Retina (tissue), 1 donor: ENCODE measurements around the gene MYH3.

Experiments
- DNase-seq: peaks from one replicate; pipeline ENCODE4 v3.0.0-alpha.2; 2016

Gene MYH3

DNA sequence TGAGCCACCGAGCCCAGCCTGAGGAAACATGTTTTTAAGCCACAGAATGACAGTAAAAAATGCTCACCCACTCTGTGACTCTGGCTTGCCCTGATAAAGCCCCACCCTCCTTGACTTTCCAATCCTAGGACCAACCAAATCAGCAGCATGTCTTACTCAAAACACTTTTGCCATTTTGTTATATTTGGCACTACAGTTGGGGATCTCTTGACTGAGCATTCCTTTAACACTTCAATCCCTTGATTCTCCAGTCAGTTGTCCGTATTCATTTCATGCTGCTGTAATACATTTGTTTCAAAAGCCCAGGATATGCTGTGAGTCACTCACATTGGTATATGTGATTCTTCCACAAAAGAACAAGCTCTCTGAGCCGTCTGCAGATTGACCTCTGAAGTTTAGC is 8.2 kb downstream of the MYH3 start:
- no peak for DNase-seq

DNA sequence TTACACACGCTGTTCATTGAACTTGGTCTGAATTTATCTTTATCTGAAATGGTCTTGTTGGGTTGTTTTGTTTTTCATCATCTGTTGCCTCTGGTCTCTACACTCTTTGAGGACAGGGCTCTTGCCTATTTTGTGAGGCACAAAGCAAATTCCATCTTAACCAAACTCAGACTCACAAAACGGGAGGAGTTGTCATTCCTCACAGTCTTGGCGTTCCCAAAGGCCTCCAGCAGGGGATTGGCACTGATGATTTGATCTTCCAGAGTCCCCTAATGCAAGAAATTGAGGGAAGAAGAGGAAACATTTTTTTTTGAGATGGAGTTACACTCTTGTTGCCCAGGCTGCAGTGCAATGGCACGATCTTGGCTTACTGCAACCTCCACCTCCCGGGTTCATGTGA is 8.7 kb downstream of the MYH3 start:
- no peak for DNase-seq

DNA sequence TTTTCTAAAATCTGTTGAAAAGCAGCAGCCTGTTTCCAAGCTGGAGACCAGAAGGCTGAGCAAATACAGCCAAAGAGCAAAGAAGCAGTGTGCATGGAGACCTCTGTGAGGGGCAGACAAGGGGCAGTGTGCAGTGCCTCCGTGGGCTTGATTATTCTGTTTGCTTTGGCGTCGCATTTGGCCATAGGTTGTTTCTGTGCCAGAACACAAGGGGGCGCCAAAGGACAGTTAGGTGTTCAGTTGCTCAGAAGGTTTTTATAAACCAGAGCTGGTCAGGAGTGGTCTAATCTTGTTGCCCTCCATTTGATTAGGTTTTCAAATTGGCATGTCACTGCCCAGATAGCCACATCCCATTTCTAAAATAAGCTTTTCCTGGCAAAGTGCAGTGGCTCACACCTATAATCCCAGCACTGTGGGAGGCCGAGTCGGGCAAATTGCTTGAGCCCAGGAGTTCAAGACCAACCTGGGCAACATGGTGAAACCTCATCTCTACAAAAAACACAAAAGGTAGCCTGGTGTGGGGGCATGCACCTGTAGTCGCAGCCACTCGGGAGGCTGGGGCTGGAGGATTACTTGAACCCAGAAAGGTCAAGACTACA is 10.6 kb downstream of the MYH3 start:
- peak; percentile 77 for DNase-seq

DNA sequence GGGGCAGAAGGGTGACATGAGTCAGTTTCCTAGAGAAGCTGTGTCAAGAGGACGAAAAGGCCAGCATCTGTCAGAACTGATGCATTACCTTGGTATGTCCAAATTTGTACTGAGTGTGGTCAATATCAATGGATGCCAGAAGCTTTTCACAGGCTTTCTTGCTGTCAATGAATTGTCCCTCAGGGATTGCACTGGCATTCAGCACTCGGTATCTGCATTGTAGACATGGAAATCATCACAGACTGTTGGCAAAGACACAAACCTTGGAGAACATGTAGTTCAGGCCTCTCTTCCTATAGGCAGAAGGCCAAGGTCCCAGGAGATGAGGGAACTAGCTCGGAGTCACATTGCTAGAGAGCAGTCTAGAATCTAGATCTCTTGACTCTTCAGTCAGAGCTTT is 16.6 kb downstream of the MYH3 start:
- no peak for DNase-seq

DNA sequence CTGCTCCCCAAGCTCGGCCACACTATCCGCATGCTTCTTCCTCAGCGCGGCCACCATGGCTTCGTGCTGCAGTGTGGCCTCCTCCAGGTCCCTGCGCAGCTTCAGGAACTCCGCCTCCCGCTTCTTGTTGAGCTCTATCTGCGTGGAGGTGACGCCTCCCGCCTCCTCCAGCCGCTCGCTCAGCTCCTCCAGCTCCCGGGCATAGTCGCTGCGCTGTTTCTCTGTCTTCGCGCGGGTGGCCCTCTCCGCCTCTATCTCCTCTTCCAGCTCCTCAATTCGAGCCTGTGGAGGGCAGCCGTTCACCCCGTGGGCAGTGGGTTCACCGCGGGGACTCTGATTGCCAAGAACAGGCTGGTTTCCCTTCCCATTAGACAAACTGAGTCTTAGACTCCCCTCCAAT is 19.0 kb downstream of the MYH3 start:
- no peak for DNase-seq

DNA sequence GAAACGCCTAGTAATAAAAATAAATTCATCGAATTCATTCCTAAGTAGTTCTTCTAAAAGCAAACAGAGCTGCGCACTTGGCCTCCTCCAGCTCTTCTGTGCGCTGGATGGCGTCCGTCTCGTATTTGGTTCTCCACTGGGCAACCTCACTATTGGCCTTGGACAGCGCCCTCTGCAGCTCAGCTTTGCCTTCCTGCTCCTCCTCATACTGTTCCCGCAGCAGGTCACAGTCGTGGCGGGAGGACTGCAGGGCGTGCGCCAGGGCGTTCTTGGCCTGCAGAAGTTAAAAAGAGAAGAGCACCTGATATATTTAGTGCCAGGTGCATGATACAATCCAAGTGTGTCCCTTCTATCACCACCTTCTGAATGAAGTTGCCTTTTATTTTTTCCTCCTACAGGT is 21.8 kb downstream of the MYH3 start:
- DNase-seq, result no peak

DNA sequence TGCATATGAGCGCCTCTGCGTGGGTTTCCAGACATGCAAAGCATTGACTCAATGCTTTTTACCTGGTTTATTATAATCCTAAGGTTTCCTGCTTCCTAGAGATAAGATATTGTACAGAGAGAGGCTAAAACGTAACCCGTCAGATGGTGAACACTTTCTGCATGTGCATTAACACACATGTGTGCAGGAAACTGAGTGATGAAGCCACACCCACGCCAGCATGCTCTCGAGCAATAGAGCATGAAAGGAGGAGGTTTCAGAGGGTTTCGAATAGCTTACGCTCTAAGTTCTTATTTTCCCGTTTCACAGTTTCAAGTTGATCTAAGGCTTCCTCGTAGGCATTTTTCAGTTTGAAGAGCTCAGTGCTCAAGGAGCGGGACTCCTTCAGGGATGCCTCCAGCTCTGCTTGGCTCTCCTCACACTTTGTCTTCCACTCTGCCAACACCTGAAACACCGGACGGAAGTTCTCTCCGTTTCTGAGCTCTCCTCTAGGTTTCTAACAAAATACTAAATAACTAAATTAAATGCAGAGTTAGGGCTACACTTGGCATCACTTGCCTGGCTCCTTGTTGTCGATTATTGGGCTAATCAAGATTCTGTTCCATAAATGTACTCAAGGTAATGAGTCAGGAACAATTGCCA is 23.2 kb downstream of the MYH3 start:
- no peak for DNase-seq

DNA sequence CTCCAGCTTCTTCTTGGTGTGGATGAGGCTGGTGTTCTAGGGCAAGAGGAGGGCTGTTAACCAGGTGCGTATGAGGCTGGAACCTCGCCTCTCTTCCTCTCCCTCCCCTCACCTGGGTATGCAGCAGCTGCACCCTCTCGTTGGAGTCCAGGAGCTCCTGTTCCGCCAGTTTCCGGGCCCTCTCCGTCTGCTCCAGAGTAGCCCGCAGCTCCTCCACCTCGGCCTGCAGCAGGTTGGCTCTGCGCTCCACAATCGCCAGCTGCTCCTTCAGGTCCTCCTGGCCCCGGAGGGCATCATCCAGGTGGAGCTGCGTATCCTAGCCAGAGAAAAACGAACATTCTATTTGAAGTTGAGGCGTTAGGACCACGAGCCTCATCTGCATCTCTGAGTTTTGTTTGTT is 25.4 kb downstream of the MYH3 start:
- no peak for DNase-seq

DNA sequence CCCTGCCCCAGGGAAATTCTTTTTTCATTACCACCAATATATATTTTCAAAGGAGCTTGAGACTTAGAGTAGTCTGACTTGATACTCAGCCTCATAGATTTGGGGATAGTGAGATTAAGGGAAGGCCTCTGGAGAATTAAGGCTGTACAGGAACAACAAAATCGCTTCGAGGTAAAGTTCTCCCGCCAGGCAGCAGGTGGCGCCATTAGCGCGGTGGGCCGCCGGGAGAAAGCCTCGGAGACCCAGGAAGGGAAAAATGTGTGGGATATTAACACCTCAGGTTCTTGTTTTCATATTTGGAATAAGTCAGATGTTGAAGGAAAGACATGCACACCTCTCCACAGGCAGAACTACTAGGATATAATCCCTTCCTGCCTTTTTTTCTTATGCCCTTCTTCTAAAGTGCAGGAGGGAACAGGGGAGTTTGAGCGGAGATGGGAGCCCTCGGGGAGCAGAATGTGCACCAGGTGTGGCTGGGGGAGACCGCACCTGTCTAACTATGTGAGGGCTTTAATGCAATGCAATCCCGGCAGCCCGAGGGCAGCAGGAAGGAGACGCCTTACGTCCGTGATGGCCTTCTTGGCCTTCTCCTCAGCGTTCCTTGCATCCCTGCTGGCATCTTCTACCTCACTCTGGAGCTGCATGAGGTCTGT is 25.9 kb downstream of the MYH3 start:
- DNase-seq, result peak; percentile 41

DNA sequence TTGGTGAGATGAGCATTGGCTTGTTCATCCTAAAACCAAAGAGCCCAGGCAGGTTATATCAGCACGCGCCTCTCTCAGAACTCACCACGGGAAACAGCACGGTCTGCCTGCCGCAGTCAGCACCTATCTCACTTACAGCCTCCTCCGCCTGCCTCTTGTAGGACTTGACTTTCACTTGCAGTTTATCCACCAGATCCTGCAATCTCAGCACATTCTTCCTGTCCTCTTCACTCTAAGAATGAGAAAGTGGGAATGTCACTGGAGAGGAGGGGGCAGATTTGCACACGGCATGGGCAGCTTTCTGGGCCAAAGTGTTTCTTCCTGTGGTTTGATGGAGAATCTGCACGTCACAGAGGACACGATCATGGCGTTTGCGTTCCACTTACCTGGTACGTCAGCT is 27.4 kb downstream of the MYH3 start:
- DNase-seq, result no peak

DNA sequence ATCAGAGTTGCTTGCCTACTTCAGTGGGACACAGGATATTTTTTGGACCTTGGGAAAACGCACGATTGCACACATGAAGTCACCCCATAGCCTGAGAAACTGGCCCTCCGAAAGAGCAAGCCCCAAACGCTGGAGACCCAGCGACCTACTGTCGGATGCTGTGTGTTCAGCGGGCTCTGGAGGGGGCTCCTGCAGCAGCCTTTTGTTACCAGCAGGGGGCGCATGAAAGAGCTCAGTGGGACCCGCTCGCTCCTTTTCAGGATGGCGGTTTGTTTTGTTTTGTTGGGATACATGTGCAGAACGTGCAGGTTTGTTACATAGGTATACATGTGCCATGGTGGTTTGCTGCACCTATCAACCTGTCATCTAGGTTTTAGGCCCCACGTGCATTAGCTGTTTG is 28.4 kb downstream of the MYH3 start:
- no peak for DNase-seq

DNA sequence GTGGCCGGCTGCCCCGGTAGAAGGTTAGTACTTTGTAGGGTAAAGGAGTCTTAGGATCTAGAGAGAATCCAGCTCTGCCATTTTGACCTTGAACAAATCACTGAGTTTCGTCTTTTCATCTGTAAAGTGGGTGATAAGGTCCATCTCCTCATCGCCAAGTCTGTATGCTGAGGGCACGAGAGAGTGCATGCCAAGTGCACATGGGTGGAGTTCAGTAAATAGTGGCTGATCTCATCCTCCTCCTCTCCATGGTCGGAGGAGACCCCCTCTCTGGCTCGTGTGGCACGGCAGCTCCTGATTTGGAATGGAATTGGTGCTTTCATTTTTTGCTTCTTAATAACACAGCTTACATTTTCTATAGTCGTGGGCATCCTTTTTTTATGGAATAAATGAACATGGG is 30.7 kb downstream of the MYH3 start:
- DNase-seq, result no peak

DNA sequence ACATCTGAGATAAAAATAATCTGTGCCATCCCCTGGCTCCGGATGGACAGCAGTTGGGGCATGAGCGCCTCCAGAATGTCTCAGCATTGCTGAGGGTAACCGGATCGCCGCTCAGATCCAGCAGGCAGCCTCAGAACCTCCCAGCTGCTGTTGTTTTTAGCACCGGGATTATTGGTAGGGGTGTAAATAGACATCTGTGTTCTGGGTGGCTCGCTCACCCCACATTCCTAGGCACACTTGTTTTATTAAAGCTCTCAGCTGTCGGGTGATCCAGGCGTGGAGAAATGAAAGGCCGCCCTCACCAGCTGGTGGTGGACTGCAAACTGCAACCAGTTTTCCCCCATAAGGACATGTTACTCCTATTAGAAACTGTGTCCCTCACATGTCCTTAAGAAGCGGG is 32.1 kb downstream of the MYH3 start:
- DNase-seq, result no peak

DNA sequence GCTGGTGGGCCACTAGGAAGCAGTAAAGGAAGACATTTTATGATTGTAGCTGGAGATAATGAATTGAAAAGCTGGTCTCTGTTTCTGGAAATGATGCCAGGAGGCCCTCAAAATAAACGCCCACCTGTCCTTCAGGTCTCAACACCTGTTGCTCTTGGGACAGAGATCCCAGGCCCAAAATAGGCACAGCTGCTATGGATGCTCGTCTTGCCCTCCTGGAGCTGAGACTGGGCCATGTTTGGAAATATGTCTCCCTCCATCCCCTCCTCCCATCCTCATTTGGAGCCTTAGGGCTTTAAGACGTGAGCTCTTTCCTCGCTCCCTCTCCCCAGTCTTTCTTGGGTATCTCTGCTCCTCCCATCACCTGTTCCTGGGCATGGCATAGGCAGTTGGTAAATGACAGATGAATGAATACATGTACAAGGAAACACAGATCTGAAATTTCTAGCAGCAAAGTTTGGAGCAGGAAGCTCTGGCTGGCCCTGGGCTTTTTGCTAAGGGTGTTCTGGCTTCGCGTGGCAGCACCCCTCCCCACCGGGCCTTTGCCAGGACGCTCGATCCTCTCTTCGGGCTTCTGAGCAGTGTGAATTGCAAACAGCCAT is 33.3 kb downstream of the MYH3 start:
- no peak for DNase-seq

DNA sequence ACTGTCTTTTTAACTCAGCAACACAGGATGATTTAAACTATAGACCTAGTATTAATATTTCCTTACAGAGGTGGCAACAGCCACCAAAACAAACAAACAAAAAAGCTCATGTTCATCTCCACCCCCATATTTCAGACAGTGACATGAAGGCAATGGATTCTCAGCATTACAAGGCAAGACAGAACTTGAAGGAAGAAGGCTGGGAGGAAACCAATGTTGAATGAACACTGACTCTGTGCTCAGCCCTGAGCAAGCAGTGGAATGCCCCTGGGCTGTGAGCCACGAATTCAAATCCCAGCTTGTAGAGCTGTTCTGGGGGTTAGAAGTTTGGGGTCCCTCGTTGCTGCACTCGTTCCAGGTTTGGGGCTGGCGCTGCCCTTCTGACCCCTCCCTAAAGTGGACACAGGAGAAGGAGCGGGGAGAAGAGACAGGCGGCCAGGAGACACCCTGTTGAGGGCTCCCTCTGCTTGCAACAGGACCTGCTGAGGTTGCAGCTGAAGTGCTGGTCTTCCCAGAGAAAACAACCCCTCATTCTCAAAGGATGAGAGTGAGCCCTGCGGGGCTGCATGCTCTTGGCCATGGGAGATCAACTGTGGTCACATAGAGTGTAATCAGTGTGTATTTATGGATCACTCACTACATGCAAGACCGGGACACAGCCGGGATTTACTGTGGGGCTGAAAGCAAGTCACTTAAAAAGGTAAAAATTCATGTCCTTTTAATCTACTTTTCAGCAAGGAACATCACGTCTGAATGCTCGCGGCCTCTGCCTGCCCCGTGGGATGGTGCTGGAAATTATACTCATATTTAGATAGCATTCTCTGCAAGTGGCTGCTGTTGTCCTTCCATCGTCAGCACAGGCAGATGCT is 34.3 kb downstream of the MYH3 start:
- DNase-seq, result no peak

DNA sequence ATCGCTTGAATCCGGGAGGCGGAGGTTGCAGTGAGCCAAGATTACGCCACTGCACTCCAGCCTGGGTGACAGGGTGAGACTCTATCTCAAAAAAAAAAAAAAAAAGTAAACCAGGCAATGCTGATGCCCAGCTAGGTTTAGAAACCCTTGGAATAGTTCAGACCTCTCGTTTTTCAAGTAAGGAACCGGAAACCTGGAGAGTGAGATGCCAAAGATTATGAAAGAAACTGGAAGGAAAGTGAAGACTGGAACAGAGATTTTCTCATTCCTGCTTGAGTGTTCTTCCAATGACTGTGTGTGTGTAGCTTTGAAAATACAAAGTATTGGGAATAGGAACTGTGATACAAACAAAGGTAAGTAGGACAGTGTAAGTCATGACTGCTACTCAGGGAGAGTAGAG is 35.7 kb downstream of the MYH3 start:
- DNase-seq, result no peak

DNA sequence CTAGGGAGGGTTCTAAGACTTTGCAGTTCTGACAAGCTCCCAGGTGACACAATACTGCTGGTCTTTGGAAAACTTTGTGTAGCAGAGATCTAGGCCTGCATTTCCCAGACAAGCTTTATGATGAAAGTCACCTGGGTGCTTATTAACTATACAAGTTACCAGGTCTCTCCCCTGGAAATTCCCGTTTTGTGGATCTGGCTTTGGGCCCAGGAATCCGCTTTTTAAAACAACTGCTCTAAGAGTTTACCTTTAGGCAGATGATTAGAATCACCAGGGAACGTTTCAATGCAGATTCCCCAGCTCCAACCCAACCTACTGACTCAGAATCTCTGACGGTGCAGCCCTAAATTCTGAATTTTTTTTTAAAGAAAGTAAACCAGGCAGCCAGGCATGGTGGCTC is 36.3 kb downstream of the MYH3 start:
- no peak for DNase-seq

DNA sequence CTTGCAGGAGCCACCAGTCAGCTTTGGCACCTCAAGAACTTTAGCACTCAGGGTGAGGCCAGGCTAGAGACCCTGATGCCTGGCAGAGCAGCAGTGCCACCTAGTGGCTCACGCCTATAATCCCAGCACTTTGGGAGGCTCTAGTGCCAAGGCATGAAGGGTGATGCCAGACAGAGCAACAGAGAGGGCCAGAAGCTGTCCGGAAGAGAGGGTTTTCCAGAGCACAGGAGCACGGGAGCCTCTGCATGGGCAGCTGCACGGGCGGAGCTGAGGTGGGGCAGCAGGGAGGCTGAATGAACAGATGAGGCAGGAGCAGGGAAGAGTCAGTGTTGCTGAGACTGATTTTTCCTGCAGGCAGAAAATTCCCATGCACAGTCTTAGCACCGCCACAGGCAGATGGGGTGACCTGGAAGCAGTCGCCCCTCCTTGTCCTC is 38.9 kb downstream of the MYH3 start:
- DNase-seq, result peak; percentile 74

DNA sequence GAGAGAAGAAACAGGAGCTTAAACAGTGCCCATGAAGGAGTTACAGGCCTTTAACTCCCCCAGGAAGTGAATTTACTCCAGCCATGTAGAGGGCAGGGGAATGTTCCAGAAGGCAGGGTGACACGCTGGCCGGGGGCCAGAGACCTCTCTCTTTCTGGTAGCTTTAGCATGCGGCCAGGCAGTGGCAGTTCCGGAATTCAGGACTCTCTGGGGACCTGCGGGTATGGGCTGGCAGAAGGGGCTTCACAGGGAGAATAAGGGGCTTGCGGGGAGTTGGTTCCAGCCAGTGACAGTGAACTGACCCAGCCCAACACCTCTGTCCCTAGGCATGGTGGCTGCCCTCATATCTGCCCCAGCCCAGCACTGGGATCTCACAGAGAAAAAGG is 40.0 kb downstream of the MYH3 start:
- no peak for DNase-seq

DNA sequence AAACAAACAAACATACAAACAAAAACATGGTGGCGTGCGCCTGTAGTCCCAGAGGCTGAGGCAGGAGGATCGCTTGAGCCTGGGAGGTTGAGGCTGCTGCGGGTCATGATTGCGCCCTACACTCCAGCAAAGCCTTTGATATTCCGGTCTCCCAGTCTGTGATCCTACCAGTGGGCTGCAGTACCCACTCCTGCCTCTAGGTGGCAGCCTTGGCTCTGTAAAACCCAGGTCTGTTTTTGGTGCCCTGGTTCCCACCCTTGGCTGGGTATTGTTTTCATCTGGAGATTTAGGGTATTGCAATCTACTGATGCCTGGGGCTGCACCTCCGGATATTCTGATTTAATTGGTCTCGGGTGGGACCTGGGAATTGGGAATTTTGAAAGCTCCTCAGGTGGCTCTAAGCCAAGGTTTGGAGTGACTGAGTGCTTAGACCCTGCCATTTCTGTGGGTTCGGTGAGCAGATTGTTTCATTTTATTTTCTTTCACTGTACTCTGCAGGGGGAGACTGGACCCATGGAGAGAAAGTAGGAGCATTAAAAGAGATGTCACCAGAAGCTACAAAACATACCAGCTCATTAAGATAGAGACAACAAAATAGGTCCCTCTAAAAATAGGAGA is 40.5 kb downstream of the MYH3 start:
- DNase-seq, result peak; percentile 76

DNA sequence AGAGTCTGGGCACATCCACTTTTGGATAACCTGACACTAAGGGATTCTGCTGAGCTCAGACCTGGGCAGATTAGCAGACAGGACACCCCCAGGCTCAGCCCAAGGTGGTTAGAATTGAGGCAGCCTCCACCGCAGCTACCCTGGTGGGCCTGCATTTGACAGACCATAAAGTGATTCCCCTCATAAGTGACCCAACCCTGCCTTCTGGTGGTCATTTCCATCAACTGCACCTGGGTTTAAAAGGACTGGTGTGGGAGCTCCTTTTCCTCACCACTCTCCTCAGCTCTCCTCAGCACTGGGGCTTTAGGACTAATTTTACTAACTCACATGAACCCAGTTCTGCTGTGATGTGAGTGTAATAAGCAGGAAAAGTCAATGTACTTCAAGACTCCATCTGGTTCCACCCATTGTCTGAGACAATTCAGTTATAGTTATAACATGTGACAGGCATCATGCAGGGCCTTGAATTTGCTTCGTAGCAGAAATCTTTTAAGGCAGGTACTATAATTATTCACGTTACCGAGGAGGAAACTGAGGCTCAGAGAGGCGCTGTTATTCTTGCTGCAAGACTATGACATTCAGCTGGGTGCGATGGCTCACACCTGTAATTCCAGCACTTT is 42.5 kb downstream of the MYH3 start:
- DNase-seq, result peak; percentile 78

DNA sequence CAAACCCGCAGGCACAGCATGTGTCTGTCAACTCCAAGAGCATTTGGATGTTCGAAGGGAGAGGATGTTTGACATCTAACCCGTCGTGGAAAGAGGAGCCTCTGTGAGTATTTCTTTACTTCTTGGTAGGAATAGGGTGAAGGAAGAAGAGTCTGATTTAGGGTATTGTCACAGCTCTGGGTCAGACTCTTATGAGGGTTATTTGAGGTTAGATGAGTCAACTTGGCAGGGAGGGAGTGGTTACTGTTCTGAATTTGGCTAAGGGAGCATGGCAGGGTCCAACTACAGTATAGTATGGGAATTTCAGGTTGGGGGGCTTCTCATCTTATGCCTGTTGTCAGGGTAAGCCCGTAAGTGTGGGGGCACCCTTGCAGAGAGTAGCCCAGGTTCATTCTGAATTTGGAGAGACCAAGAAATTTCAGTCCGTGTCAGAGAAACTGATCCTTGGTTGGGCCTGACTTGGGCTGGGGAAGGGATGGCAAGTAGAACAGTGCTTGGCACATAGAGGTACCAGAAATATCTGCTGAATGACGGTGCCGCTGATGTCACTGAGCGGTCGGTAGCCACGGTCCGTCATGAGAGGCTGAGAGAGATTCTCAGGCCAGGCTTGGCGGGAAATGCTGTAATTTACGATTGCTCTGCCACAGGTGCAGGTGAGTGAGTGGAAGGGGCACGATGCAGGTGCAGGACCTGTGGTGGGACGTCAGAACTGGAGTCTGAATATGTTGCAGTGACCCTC is 43.2 kb downstream of the MYH3 start:
- no peak for DNase-seq
